Naive thymus-derived CD8-positive, alpha-beta T cell (primary cell): ENCODE measurements around the gene DNAAF8. TPM values are rescaled to one million over a fixed set of nuclear protein-coding genes. Genes with fewer than 3 reads are reported as not detected.

Source experiments
- ATAC-seq, 2 donors: fragments of 150-1000 bp; cut with Tn5 transposase in 1 of 2; sonication (Bioruptor Pico), chemical (Tn5 transposase) in 1 of 2; 1 replicate in 1 of 2; 2 replicates in 1 of 2; pipeline ENCODE4 v1.10.0; 2021; ENCODE audit warnings: mild to moderate bottlenecking in 2 of 2, moderate library complexity in 2 of 2
- POLR2A ChIA-PET: fragments of 350-600 bp; sonication (Branson Sonifier 250); formaldehyde crosslinking; loops from one replicate; lab custom pipeline; 2021; ENCODE audit warnings: antibody characterized with exemption; lab: Charles Lee
- DNase-seq, 10 donors: peaks; one replicate each; pipeline versions ENCODE4 v3.0.0 to v3.0.0-alpha.2; 2020 to 2022
- H3K27ac Mint-ChIP-seq, 10 donors: one replicate each; pipeline ENCODE4 v1.8.0; 2020 to 2022; ENCODE audit warnings: mild to moderate bottlenecking in 10 of 10, mixed read lengths in 10 of 10, moderate library complexity in 4 of 10, inconsistent platforms in 1 of 10
- H3K27me3 Mint-ChIP-seq, 5 donors: one replicate each; pipeline ENCODE4 v1.8.0; 2021 to 2022; ENCODE audit warnings: mixed read lengths in 5 of 5
- H3K36me3 Mint-ChIP-seq, 3 donors: one replicate each; pipeline ENCODE4 v1.8.0; 2020 to 2022; ENCODE audit warnings: mixed read lengths in 3 of 3, mild to moderate bottlenecking in 2 of 3, inconsistent platforms in 1 of 3
- H3K4me1 Mint-ChIP-seq, 4 donors: one replicate each; pipeline ENCODE4 v1.8.0; 2021 to 2022; ENCODE audit warnings: mixed read lengths in 4 of 4
- H3K4me3 Mint-ChIP-seq, 10 donors: one replicate each; pipeline ENCODE4 v1.8.0; 2020 to 2022; ENCODE audit warnings: mild to moderate bottlenecking in 10 of 10, mixed read lengths in 10 of 10, moderate library complexity in 6 of 10, inconsistent platforms in 1 of 10
- H3K9me3 Mint-ChIP-seq, 9 donors: one replicate each; pipeline ENCODE4 v1.8.0; 2020 to 2022; ENCODE audit warnings: mixed read lengths in 9 of 9, mild to moderate bottlenecking in 3 of 9, inconsistent platforms in 1 of 9, moderate library complexity in 1 of 9
- polyA plus RNA-seq, 3 donors: library from polyadenylated mRNA; unstranded; fragments of 300-500 nt; fragmentation: Illumina TruSeq; gene quantifications; one replicate each; pipeline ENCODE4 v1.2.3, GENCODE V29; 2021
- total RNA-seq, 8 experiments: library from RNA in 2 of 8; stranded (reverse) in 2 of 8; gene quantifications; one replicate each; pipeline ENCODE4 v1.2.3 and lab custom pipeline; 2021 to 2026

The DNAAF8 gene
- total and polyA plus RNA-seq, 5 experiments from 2014 or later = 0.26 to 0.48 (median 0.32) TPM; not detected in 1

GRCh38 chr16:4696905-4697847 is 37.2 kb upstream of the DNAAF8 start:
- H3K27ac Mint-ChIP-seq = peak overlapping the region in 3 of 10 donors; percentile 8 to 34 (median 8)
- no peaks in the 10 kb centered on the region for H3K9me3 Mint-ChIP-seq
- peak overlapping the region in 1 of 10 donors; percentile 19 for H3K4me3 Mint-ChIP-seq
- no peak for ATAC-seq
- POLR2A ChIA-PET = interaction anchor here (1.0 to 2.3 kb wide), 6 partner anchors 9 to 391 kb away, joined by 3 to 6 read pairs (median 4); no protein-coding TSS in a partner anchor
- DNase-seq = peak in 1 of 10 donors; percentile 43
- H3K36me3 Mint-ChIP-seq = peaks cover 0 to 33% (median 0%) of the 10 kb centered on the region in 3 donors
- no peaks in the 10 kb centered on the region for H3K27me3 Mint-ChIP-seq
- H3K4me1 Mint-ChIP-seq = peaks cover 5 to 32% (median 15%) of the 10 kb centered on the region in 4 donors

DNA sequence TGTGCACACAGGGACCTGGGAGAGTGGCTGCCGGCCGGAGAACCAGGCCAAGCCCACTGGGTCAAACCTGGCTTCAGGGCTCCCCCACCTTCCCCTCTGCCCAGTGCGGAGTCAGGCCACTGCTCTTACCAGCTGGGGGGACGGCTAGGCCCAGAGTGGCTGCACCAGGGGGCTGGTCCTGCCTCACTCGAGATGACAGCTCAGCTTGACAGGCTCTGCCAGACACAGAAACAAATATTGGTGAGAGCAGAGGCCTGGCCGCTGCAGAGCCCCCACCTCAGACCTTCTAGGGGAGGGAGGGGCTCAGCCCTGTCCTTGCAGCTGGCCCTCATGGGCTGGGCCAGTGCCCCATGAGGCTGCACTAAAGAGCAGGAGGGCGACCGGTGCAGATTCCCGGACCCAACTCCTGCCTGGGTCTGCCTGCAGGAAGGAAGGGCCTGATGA is 36.5 kb upstream of the DNAAF8 start:
- no peak overlapping the region for H3K4me3 Mint-ChIP-seq
- DNase-seq = peak in 1 of 10 donors; percentile 54
- POLR2A ChIA-PET = interaction anchor here (1.1 to 1.6 kb wide), 3 partner anchors 9 to 82 kb away, joined by 3 to 5 read pairs (median 3); no protein-coding TSS in a partner anchor
- peaks cover 0 to 35% (median 0%) of the 10 kb centered on the region in 3 donors for H3K36me3 Mint-ChIP-seq
- H3K9me3 Mint-ChIP-seq = no peaks in the 10 kb centered on the region
- H3K4me1 Mint-ChIP-seq = peaks cover 3 to 25% (median 10%) of the 10 kb centered on the region in 4 donors
- peak overlapping the region in 1 of 10 donors; percentile 48 for H3K27ac Mint-ChIP-seq
- H3K27me3 Mint-ChIP-seq = no peaks in the 10 kb centered on the region
- ATAC-seq = no peak

- no peak overlapping the region for H3K4me3 Mint-ChIP-seq
- peaks cover 3 to 22% (median 8%) of the 10 kb centered on the region in 4 donors for H3K4me1 Mint-ChIP-seq
- no peaks in the 10 kb centered on the region for H3K27me3 Mint-ChIP-seq
- ATAC-seq (no peak), DNase-seq (peak in 1 of 10 donors; percentile 55)
- no peaks in the 10 kb centered on the region for H3K9me3 Mint-ChIP-seq
- peak overlapping the region in 2 of 10 donors; percentile 48 to 49 for H3K27ac Mint-ChIP-seq
- POLR2A ChIA-PET = interaction anchor here (0.9 to 1.6 kb wide), 3 partner anchors 8 to 65 kb away, joined by 3 to 5 read pairs (median 3); no protein-coding TSS in a partner anchor
- peaks cover 0 to 38% (median 0%) of the 10 kb centered on the region in 3 donors for H3K36me3 Mint-ChIP-seq
Measured at GRCh38 chr16:4698321-4699045, 35.9 kb upstream of the DNAAF8 start.

DNA sequence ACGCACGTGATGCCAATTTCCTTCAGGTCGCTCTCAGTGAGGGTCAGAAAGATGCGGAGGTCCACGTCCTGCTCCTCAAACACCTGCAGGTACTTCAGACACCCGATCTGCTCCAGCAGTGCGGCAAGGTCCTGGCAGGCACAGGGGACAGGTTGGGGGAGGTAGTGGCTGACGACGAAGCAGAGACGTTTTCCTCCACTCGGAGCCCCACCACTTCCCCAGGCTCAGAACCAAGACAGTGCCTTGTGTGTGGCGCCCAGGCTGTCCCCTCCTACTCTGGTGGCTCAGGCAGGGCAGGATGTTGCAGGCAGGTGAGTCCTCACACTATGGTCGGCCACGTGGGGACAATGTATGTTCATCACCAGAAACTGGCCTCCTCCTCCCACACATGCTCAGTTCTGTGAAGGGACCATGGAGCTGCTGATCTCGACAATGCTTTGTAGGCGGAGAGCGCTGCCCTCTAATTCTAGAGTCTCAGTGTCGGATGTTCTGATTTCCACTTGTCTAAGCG is 35.2 kb upstream of the DNAAF8 start:
- no peak for ATAC-seq
- Mint-ChIP-seq H3K4me3 (no peak overlapping the region), H3K4me1 (peaks cover 2 to 22% (median 8%) of the 10 kb centered on the region in 4 donors), H3K27me3 (no peaks in the 10 kb centered on the region), H3K36me3 (peaks cover 0 to 40% (median 0%) of the 10 kb centered on the region in 3 donors), H3K27ac (peak overlapping the region in 3 of 10 donors; percentile 49 to 62 (median 51)), H3K9me3 (no peaks in the 10 kb centered on the region)
- DNase-seq = no peak
- POLR2A ChIA-PET = interaction anchor here (0.5 to 0.9 kb wide), 2 partner anchors 38 to 66 kb away, joined by 3 to 5 read pairs; no protein-coding TSS in a partner anchor

DNA sequence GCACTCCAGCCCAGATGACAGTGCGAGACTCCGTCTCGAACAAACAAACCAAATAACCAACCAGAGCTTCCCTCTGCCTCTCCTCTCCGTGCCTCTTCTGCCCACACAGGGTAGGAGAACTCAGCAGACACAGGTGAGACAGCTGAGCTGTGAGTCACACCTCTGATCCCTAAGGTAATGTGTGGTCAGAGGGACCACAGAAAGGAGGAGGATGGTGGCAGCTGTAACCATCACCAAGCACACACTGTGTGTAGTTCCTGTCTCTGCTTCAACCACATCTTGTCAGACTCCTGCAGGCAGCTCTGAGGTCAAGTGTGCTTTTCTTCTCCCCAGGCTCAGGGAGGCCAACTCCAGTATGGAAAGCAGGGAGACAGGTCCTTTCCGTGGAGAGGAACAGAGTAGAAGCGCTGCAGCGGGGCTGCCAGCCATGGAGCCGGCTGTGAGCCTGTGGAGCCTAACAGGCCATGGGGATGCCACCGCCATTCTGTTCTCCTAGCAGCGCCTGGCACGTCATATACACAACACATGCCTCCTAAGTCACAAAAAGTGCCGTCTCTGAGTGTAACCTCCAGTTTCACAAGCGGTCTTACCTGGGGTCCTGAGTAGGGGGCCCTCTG is 33.8 kb upstream of the DNAAF8 start:
- peak in 4 of 10 donors; percentile 23 to 63 (median 38) for DNase-seq
- Mint-ChIP-seq H3K27me3 (no peaks in the 10 kb centered on the region), H3K9me3 (no peaks in the 10 kb centered on the region), H3K27ac (peak overlapping the region in 6 of 10 donors; percentile 43 to 77 (median 54)), H3K36me3 (peaks cover 0 to 52% (median 3%) of the 10 kb centered on the region in 3 donors), H3K4me1 (peaks cover 1 to 15% (median 1%) of the 10 kb centered on the region in 4 donors), H3K4me3 (no peak overlapping the region)
- POLR2A ChIA-PET = interaction anchor here (0.6 to 1.6 kb wide), 4 partner anchors 14 to 82 kb away, joined by 3 to 5 read pairs (median 3); no protein-coding TSS in a partner anchor
- peak; percentile 77 to 86 for ATAC-seq

DNA sequence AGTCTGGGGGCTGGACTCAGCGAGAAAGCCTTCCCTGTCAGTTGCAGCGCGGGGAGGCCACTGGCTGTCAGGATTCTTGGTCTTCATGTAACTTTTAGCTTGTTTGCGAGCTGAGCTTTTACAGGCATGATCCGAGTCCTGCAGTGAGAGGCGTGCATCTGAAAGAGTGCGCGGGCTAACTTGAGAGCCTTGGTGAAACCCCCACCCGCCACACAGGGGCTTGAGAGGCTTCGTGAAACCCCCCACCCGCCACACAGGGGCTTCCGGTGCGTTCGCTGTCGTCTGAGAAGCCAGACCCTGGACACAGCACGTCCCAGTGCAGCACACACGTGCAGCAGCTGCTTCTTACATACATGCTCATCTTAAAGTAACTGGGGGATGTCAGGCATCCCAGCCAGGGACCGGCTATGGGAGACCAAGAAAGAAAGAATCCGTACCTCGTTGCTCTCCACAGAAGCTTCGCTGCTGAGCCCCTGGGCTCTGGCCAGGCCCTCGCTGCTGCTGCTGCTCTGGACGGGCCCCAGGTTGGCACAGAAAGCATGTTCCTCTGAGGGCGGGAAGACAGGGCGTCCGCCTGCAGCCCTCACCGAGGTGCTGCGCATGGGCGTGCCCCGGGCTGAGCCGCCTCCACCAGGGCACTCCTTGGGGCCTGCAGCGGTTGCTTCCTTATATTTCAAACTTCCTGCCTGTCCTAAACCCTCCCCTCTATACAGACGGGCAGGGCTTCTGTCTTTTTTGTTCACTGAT is 33.2 kb upstream of the DNAAF8 start:
- H3K4me1 Mint-ChIP-seq = peaks cover 0 to 14% (median under 1%) of the 10 kb centered on the region in 4 donors
- H3K4me3 Mint-ChIP-seq = peak overlapping the region in 1 of 10 donors; percentile 47
- peaks cover 0 to 49% (median 3%) of the 10 kb centered on the region in 3 donors for H3K36me3 Mint-ChIP-seq
- H3K27me3 Mint-ChIP-seq = no peaks in the 10 kb centered on the region
- no peaks in the 10 kb centered on the region for H3K9me3 Mint-ChIP-seq
- H3K27ac Mint-ChIP-seq = peak overlapping the region in 5 of 10 donors; percentile 13 to 77 (median 53)
- DNase-seq (no peak), ATAC-seq (no peak)
- POLR2A ChIA-PET = interaction anchor here (0.7 to 2.7 kb wide), 3 partner anchors 8 to 47 kb away, joined by 3 to 8 read pairs (median 3); partner anchors contain the start of gene NUDT16L1

DNA sequence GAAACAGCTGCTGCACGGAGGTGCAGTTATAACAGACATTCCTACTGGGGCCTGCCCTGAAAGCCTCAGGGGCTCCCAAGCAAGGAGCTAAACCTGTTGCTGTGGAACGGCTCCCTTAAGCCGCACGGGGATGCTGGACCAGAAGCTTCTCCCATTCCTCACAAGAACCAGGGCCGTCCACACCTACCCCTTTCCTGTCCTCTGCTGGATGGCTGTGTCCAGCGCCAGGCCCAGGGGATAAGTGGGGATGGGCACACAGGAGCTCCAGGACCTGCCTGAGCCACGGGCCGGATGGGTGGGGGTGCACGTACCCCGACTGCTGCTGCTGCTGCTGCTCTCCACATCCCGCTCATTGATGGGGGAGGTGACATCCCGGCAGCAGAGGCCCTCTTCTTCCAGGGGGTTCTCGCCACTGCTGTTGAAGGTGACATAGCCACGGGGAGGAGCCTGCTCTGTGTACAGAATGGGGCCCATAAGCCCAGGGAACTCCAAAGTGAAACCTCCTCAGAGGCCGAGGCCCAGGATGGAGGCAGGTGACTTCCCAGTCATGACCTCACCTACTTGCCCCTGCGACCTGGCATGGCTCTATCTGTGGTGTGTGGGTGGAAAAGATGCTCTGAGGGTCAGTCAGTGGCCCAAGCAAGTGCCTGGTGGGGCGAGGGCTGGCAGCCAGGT is 32.4 kb upstream of the DNAAF8 start:
- no peaks in the 10 kb centered on the region for H3K27me3 Mint-ChIP-seq
- no peak for DNase-seq
- peak overlapping the region in 1 of 10 donors; percentile 25 for H3K27ac Mint-ChIP-seq

GRCh38 chr16:4702466-4702808 is 31.9 kb upstream of the DNAAF8 start:
- no peaks in the 10 kb centered on the region for H3K9me3 Mint-ChIP-seq
- POLR2A ChIA-PET = interaction anchor here (1.3 to 2.7 kb wide), 2 partner anchors 9 to 15 kb away, joined by 5 to 8 read pairs; partner anchors contain the start of gene NUDT16L1
- ATAC-seq (no peak), DNase-seq (no peak)
- H3K27me3 Mint-ChIP-seq = no peaks in the 10 kb centered on the region
- peaks cover 0 to 55% (median 10%) of the 10 kb centered on the region in 3 donors for H3K36me3 Mint-ChIP-seq
- H3K27ac Mint-ChIP-seq = no peak overlapping the region
- H3K4me1 Mint-ChIP-seq = peaks cover 0 to 17% (median 3%) of the 10 kb centered on the region in 4 donors
- H3K4me3 Mint-ChIP-seq = no peak overlapping the region

More for the DNA sequence above, 32.4 kb upstream of the DNAAF8 start:
- Mint-ChIP-seq H3K36me3 (peaks cover 0 to 51% (median 7%) of the 10 kb centered on the region in 3 donors), H3K9me3 (no peaks in the 10 kb centered on the region), H3K4me1 (peaks cover 0 to 16% (median 2%) of the 10 kb centered on the region in 4 donors), H3K4me3 (peak overlapping the region in 1 of 10 donors; percentile 47)
- ATAC-seq = no peak
- POLR2A ChIA-PET = interaction anchor here (1.3 to 2.7 kb wide), 2 partner anchors 8 to 15 kb away, joined by 5 to 8 read pairs; partner anchors contain the start of gene NUDT16L1

- H3K9me3 Mint-ChIP-seq = no peaks in the 10 kb centered on the region
- DNase-seq (no peak), ATAC-seq (no peak)
- peaks cover 0 to 17% (median 3%) of the 10 kb centered on the region in 4 donors for H3K4me1 Mint-ChIP-seq
- peaks cover 0 to 62% (median 18%) of the 10 kb centered on the region in 3 donors for H3K36me3 Mint-ChIP-seq
- POLR2A ChIA-PET = interaction anchor here (1.4 to 2.7 kb wide), 2 partner anchors 10 to 12 kb away, joined by 4 to 8 read pairs; partner anchors contain the start of gene NUDT16L1
- peak overlapping the region in 1 of 10 donors; percentile 52 for H3K27ac Mint-ChIP-seq
- H3K27me3 Mint-ChIP-seq = no peaks in the 10 kb centered on the region
- no peak overlapping the region for H3K4me3 Mint-ChIP-seq
Measured at GRCh38 chr16:4703906-4704305, 30.4 kb upstream of the DNAAF8 start.

- H3K27ac Mint-ChIP-seq = peak overlapping the region in 2 of 10 donors; percentile 8 to 25
- POLR2A ChIA-PET = interaction anchor here (1.1 to 1.5 kb wide), 3 partner anchors 9 to 12 kb away, joined by 3 to 7 read pairs (median 4); partner anchors contain the start of gene NUDT16L1
Measured at GRCh38 chr16:4704491-4704890, 29.8 kb upstream of the DNAAF8 start.

More at GRCh38 chr16:4704491-4704890, 29.8 kb upstream of the DNAAF8 start:
- Mint-ChIP-seq H3K4me1 (peaks cover 0 to 14% (median 3%) of the 10 kb centered on the region in 4 donors), H3K4me3 (no peak overlapping the region), H3K36me3 (peaks cover 0 to 58% (median 19%) of the 10 kb centered on the region in 3 donors), H3K9me3 (no peaks in the 10 kb centered on the region), H3K27me3 (no peaks in the 10 kb centered on the region)
- ATAC-seq (no peak), DNase-seq (no peak)
